HFFc6 (cell line): ENCODE data around the gene FASTKD3. TPM values are rescaled to one million over a fixed set of nuclear protein-coding genes. Genes with fewer than 3 reads are reported as not detected.

Experiments
- DNase-seq: peaks from one replicate; pipeline ENCODE4 v3.0.0-alpha.2; 2018
- H3K27ac Mint-ChIP-seq: 2 replicates; pipeline ENCODE4 v1.8.0; 2020; ENCODE audit warnings: mild to moderate bottlenecking, mixed read lengths
- H3K27me3 Mint-ChIP-seq: 2 replicates; pipeline ENCODE4 v1.8.0; 2021; ENCODE audit warnings: mild to moderate bottlenecking, moderate library complexity, mixed read lengths; ENCODE audit not compliant: insufficient read depth
- H3K36me3 Mint-ChIP-seq: 2 replicates; pipeline ENCODE4 v1.8.0; 2021; ENCODE audit warnings: low read depth, mixed read lengths
- H3K4me1 Mint-ChIP-seq: 2 replicates; pipeline ENCODE4 v1.8.0; 2020; ENCODE audit warnings: low read depth, mixed read lengths
- H3K4me3 Mint-ChIP-seq: 2 replicates; pipeline ENCODE4 v1.8.0; 2020; ENCODE audit warnings: mild to moderate bottlenecking, moderate library complexity, mixed read lengths
- H3K9me3 Mint-ChIP-seq: 2 replicates; pipeline ENCODE4 v1.8.0; 2020; ENCODE audit warnings: mild to moderate bottlenecking, mixed read lengths
- total RNA-seq, 6 experiments: library from RNA; stranded (reverse); fragmentation: NEBNext Ultra II Directional; extraction: Animal tissue kit (Norgen Biotek cat#: 25700); gene quantifications; 2 replicates in 1 of 6; 3 replicates in 5 of 6; pipeline ENCODE4 v1.2.3, GENCODE V29; 2021
- TF ChIP-seq, protein P1 (sequence below): fragments of 200-600 bp; sonication (generic); IDR thresholded peaks from 2 replicates; pipeline ENCODE4 v1.5.0; 2021; ENCODE audit warnings: antibody characterized with exemption, mild to moderate bottlenecking

Gene FASTKD3
- total RNA-seq, 6 experiments from 2014 or later, result 6.6 to 8.5 (median 7.9) TPM

DNA sequence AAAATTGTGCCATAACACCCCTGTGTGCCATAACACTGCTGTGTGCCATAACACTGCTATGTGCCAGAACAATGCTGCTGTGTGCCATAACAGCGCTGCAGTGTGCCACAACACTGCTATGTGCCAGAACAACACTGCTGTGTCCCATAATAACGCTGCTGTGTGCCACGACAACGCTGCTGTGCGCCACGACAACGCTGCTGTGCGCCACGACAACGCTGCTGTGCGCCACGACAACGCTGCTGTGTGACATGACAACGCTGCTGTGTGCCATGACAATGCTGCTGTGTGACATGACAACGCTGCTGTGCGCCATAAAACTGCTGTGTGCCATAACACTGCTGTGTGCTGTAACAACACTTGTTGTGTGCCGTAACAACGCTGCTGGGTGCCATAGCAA, 43.8 kb downstream of the FASTKD3 start:
- DNase-seq, result no peak
- Mint-ChIP-seq H3K4me3 (no peak overlapping the region), H3K27ac (no peak overlapping the region), H3K9me3 (no peaks in the 10 kb centered on the region), H3K4me1 (no peaks in the 10 kb centered on the region), H3K27me3 (peaks cover 23% of the 10 kb centered on the region), H3K36me3 (no peaks in the 10 kb centered on the region)
- TF ChIP-seq, protein P1, sequence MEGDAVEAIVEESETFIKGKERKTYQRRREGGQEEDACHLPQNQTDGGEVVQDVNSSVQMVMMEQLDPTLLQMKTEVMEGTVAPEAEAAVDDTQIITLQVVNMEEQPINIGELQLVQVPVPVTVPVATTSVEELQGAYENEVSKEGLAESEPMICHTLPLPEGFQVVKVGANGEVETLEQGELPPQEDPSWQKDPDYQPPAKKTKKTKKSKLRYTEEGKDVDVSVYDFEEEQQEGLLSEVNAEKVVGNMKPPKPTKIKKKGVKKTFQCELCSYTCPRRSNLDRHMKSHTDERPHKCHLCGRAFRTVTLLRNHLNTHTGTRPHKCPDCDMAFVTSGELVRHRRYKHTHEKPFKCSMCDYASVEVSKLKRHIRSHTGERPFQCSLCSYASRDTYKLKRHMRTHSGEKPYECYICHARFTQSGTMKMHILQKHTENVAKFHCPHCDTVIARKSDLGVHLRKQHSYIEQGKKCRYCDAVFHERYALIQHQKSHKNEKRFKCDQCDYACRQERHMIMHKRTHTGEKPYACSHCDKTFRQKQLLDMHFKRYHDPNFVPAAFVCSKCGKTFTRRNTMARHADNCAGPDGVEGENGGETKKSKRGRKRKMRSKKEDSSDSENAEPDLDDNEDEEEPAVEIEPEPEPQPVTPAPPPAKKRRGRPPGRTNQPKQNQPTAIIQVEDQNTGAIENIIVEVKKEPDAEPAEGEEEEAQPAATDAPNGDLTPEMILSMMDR, result no peak

DNA sequence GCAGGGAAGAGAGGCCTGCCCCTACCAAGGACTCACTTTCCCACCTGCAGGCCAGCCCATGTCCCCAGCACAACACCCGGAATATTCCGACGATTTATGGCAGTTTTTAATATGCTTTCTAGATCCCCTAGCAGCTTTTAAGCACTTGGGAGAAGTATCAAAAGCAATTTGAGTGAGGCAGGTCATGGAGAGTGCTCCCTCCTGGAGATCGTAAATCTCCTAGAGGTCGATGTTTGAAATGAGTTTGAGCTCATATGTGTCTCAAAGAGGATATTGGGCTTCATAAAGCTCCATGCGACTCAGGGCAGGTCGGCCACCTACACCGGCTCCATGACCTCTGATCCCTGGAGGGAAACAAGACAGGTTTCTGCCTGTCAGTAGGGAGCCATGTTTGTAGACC, 45.2 kb downstream of the FASTKD3 start:
- no peak overlapping the region for H3K4me3 Mint-ChIP-seq
- H3K27me3 Mint-ChIP-seq, result peaks cover 20% of the 10 kb centered on the region
- H3K9me3 Mint-ChIP-seq, result no peaks in the 10 kb centered on the region

DNA sequence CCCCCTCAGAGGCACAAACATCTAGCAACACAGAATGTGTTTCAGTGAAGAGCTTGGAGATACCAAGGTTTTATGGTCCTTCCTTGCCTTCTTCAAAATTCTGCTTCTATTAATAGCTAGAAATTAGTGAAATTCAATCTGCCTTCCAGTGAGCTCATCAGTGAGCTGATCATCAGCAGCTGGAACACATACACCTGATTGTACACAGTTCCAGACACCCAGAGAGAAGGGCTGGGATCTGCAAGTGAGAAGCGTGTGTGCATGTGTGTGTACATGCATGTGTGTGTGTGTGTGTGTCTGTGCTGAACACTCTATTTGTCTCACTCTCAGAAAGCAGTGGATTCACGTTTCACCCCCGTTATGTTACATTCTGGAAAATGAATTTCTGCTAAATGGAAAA, 46.4 kb downstream of the FASTKD3 start:
- H3K9me3 Mint-ChIP-seq, result no peaks in the 10 kb centered on the region
- no peak overlapping the region for H3K4me3 Mint-ChIP-seq
- no peak overlapping the region for H3K27ac Mint-ChIP-seq
- H3K36me3 Mint-ChIP-seq, result no peaks in the 10 kb centered on the region
- peaks cover 20% of the 10 kb centered on the region for H3K27me3 Mint-ChIP-seq
- no peak for DNase-seq
- H3K4me1 Mint-ChIP-seq, result no peaks in the 10 kb centered on the region
- TF ChIP-seq, protein P1, result no peak

More for the DNA sequence above, 45.2 kb downstream of the FASTKD3 start:
- Mint-ChIP-seq H3K27ac (no peak overlapping the region), H3K36me3 (no peaks in the 10 kb centered on the region), H3K4me1 (no peaks in the 10 kb centered on the region)
- no peak for DNase-seq
- TF ChIP-seq, protein P1, result no peak

DNA sequence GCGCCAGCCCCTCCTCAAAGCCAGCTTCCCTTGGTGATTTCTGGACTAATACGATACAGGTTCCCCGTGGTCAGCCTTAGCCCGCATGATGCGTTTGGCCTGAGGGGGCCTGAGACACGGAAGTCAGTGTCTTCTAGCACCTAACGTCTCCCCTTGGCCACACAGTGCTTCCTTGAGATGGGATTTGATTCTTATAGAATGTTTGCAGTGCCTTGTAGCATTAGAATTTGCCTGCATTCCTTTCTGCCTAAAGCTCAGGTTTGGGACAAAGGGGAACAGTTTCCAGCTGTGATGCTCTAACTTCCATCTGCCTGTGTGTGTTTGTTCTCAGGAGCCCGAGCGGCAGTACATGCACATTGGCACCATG, 52.3 kb downstream of the FASTKD3 start:
- H3K4me1 Mint-ChIP-seq, result no peaks in the 10 kb centered on the region; the same call in 1 of the 2 replicates
- H3K27ac Mint-ChIP-seq, result no peak overlapping the region
- TF ChIP-seq, protein P1, result no peak; the same call in 1 of the 2 replicates
- DNase-seq, result no peak
- no peak overlapping the region for H3K4me3 Mint-ChIP-seq
- peaks cover 7% of the 10 kb centered on the region for H3K27me3 Mint-ChIP-seq
- no peaks in the 10 kb centered on the region for H3K9me3 Mint-ChIP-seq
- H3K36me3 Mint-ChIP-seq, result no peaks in the 10 kb centered on the region

DNA sequence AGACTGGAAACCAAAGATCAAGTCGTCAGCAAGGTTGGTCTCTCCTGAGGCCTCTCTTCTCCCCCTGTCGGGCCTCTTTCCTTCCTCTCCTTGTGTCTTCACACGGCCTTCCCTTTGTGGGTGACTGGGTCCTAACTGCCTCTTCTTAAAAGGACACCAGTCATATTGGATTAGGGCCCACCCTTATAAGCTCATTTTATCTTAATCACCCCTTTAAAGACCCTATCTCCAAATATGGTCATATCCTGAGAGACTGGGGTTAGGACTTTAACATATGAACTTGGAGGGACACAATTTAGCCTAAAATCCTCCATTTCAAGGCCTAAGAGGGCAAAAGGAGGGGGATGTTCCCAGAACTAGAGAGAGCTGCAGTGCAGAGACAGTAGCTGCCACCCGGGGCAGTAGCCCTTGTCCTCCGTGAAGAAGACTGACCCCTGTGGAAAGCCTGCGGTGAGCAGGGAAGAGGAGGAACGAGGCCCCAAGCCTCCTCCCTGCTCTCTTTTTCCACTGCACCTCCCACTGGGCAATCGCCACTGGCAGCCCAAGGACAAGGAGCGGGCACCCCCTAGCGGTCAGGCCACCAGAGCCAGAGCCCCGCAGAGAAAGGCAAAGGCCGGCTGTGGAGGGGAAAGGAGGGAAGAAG, 52.8 kb downstream of the FASTKD3 start:
- no peaks in the 10 kb centered on the region for H3K36me3 Mint-ChIP-seq
- no peaks in the 10 kb centered on the region; the same call in 1 of the 2 replicates for H3K4me1 Mint-ChIP-seq
- H3K4me3 Mint-ChIP-seq, result no peak overlapping the region
- TF ChIP-seq, protein P1, result peak; percentile 83
- H3K27me3 Mint-ChIP-seq, result peaks cover 7% of the 10 kb centered on the region
- no peak overlapping the region for H3K27ac Mint-ChIP-seq
- H3K9me3 Mint-ChIP-seq, result no peaks in the 10 kb centered on the region
- peak; percentile 42 for DNase-seq
